A549 (cell line): ENCODE data around the gene SEC24A. TPM values are rescaled to one million over a fixed set of nuclear protein-coding genes. Genes with fewer than 3 reads are reported as not detected.
"Not testable (repeated sequence)": the region's sequence is repeated elsewhere in the genome, so short reads cannot be mapped to it uniquely, and the experiment has no call there.

Experiments
- ATAC-seq, 2 experiments: fragments of 200-7000 bp in 1 of 2; fragments of >200 bp in 1 of 2; cut with Nextera tagmentation in 1 of 2; cut with Tn5 transposase in 1 of 2; 3 replicates each; pipeline versions ENCODE4 v1.8.0 to v1.9.1; 2018 to 2020; ENCODE audit warnings: mild to moderate bottlenecking in 1 of 2, moderate library complexity in 1 of 2
- CTCF ChIA-PET: fragments of 300-600 bp; sonication (Branson Sonifier 250); formaldehyde crosslinking; extraction: SDS; loops from one replicate; lab custom pipeline; 2021; ENCODE audit warnings: antibody characterized with exemption, inconsistent platforms; lab: Yijun Ruan, JAX
- POLR2A ChIA-PET: fragments of 350-600 bp; formaldehyde crosslinking; extraction: SDS; loops from one replicate; lab custom pipeline; 2021; ENCODE audit warnings: antibody characterized with exemption, inconsistent platforms; lab: Yijun Ruan, JAX
- DNase-seq, 2 experiments: peaks; one replicate each; pipeline versions ENCODE4 v3.0.0 to v3.0.0-alpha.2; 2011 to 2016; ENCODE audit warnings: low read depth in 1 of 2, low spot score in 1 of 2
- FAIRE-seq: peaks from 2 replicates; lab custom pipeline; 2011; peaks lifted over from hg19 to GRCh38; lab: Jason Lieb, UNC
- H3K27ac ChIP-seq, 2 experiments: fragments of >200 bp; sonication (Bioruptor Twin); formaldehyde crosslinking; 3 replicates each; pipeline ENCODE4 v1.5.1; 2016 to 2017
- H3K4me1 ChIP-seq: fragments of >200 bp; sonication (Bioruptor Twin); formaldehyde crosslinking; 3 replicates; pipeline ENCODE4 v1.6.1; 2016
- H3K4me2 ChIP-seq: fragments of >200 bp; sonication (Bioruptor Twin); formaldehyde crosslinking; 3 replicates; pipeline ENCODE4 v1.6.1; 2016
- H3K4me3 ChIP-seq: fragments of >200 bp; sonication (Bioruptor Twin); formaldehyde crosslinking; 3 replicates; pipeline ENCODE4 v1.5.1; 2016
- H3K9me3 ChIP-seq: fragments of >200 bp; sonication (Bioruptor Twin); formaldehyde crosslinking; 3 replicates; pipeline ENCODE4 v1.6.1; 2016
- BCL3 ChIP-seq: fragments of >200 bp; sonication (Bioruptor Twin); formaldehyde crosslinking; IDR thresholded peaks from 3 replicates; pipeline ENCODE4 v1.6.1; 2016
- E2F6 ChIP-seq: IDR thresholded peaks from 2 replicates; pipeline ENCODE4 v1.6.1; 2012; ENCODE audit warnings: low read depth, borderline replicate concordance
- ESRRA ChIP-seq: fragments of 150-350 bp; IDR thresholded peaks from 2 replicates; pipeline ENCODE4 v1.6.1; 2014; ENCODE audit warnings: mild to moderate bottlenecking, low read length, borderline replicate concordance
- FOSL2 ChIP-seq, 2 experiments: fragments of 450-650 bp in 1 of 2; fragments of >200 bp in 1 of 2; sonication (Bioruptor Twin) in 1 of 2; formaldehyde crosslinking; IDR thresholded peaks; 2 replicates each; pipeline versions ENCODE4 v1.5.0 to v1.6.1; 2016 to 2020; ENCODE audit warnings: mild to moderate bottlenecking in 1 of 2, moderate library complexity in 1 of 2
- GATA3 ChIP-seq: IDR thresholded peaks from 2 replicates; pipeline ENCODE4 v1.6.1; 2012; ENCODE audit warnings: borderline replicate concordance
- HDAC2 ChIP-seq: fragments of 200-600 bp; sonication (generic); IDR thresholded peaks from 2 replicates; pipeline ENCODE4 v1.6.1; 2016
- HOXA7 ChIP-seq: fragments of 250-450 bp; sonication (Bioruptor Pico); IDR thresholded peaks from 2 replicates; pipeline ENCODE4 v1.5.0; 2020; ENCODE audit warnings: mild to moderate bottlenecking, moderate library complexity
- JUN ChIP-seq, 2 experiments: fragments of >200 bp; sonication (Bioruptor Twin); formaldehyde crosslinking; IDR thresholded peaks; 2 replicates in 1 of 2; 3 replicates in 1 of 2; pipeline ENCODE4 v1.6.1; 2016 to 2017
- KDM5A ChIP-seq: fragments of 200-600 bp; sonication (generic); IDR thresholded peaks from 2 replicates; pipeline ENCODE4 v1.6.1; 2016; ENCODE audit warnings: antibody characterized with exemption, mild to moderate bottlenecking
- MAX ChIP-seq: IDR thresholded peaks from 2 replicates; pipeline ENCODE4 v1.6.1; 2012
- PHF8 ChIP-seq: fragments of 200-600 bp; sonication (generic); IDR thresholded peaks from 2 replicates; pipeline ENCODE4 v1.6.1; 2016; ENCODE audit warnings: low read depth, mild to moderate bottlenecking, antibody characterized with exemption, moderate library complexity, borderline replicate concordance
- POLR2A ChIP-seq: IDR thresholded peaks from 2 replicates; pipeline ENCODE4 v1.6.1; 2012; ENCODE audit warnings: mild to moderate bottlenecking, low read length
- RNF2 ChIP-seq: fragments of 200-600 bp; sonication (generic); IDR thresholded peaks from 2 replicates; pipeline ENCODE4 v1.6.1; 2016; ENCODE audit warnings: low read depth, mild to moderate bottlenecking, antibody characterized with exemption, moderate library complexity, borderline replicate concordance
- ZFP36 ChIP-seq: fragments of 450-650 bp; IDR thresholded peaks from 2 replicates; pipeline ENCODE4 v1.6.1; 2014; ENCODE audit warnings: borderline replicate concordance; ENCODE audit not compliant: partially characterized antibody
- WGBS: methylation state at CpG from one replicate; pipeline ENCODE4 v1.1.6; 2017; ENCODE audit errors: missing lambda C conversion rate; 5-methylcytosine and 5-hydroxymethylcytosine counted together
- polyA plus RNA-seq, 4 experiments: library from polyadenylated mRNA; depleted of rRNA in 3 of 4; stranded (reverse); fragments of >200 nt; fragmentation: RNase III in 1 of 4; extraction: RNeasy Plus Mini Kit Qiagen cat#74134 plus additional on column Dnase treatment in 1 of 4; gene quantifications; 2 replicates in 3 of 4; 3 replicates in 1 of 4; pipeline ENCODE4 v1.2.3, GENCODE V29; 2011 to 2017
- TF ChIP-seq, protein P1 (sequence below): IDR thresholded peaks from 2 replicates; pipeline ENCODE4 v1.6.1; 2012
- TF ChIP-seq, protein P2 (sequence below): fragments of >200 bp; sonication (Bioruptor Twin); formaldehyde crosslinking; IDR thresholded peaks from 3 replicates; pipeline ENCODE4 v1.5.1; 2016

SEC24A gene
- polyA plus RNA-seq, 2 of the 4 experiments (the other 2 are of a cell fraction), result 11.6 to 23.6 TPM

DNA sequence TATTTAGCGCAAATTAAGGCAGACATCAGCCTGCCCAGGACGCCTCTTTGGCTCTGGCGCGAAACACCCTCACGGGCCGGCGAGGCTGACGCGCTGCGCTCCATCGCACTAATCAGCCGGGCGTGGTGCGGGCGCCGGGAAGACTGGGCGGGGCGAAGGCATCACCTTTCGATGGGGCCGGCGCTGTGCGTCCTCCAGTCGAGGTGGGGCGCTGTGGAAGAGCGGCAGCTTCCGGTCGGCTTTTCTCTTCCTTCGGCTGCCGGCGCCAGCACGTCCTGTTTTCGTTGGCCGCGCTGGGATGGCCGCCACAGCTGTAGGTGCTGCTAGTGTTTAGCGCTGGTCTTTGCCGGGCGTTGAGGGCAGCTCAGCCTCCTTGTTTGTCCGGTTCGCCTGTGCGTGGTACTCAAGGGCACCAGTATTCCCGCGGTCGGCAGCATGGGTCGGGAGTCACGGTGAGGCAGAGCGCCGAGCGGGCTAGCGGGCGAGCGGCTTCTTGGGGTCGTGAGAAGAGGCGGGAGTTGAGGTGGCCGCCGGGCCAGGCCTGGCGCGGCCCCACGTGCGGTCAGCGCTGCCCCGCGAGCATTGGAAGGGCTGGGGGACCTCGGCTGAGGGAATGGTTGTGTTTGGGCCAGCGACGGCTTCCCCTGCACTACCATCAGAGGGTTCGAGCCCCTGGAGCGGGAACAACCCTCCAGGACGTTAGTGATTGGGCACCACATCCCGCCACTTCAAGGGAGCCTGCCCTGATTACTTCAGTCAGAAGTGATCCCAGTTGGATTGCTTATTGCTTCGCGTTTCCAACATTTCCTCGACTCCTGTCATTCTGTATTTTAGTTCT lies 110.1 kb downstream of the SEC24A start, which contains the start of gene DDX46:
TSS of gene DDX46 (plus strand) at position 276 of the 838 bp plus-strand sequence. CDS start at position 436, 160 bp downstream.
- Histone ChIP-seq H3K4me1 (peaks cover 14% of the 10 kb centered on the region), H3K4me3 (peak within 1 kb of the TSS; percentile 99), H3K4me2 (peak within 1 kb of the TSS; percentile 98), H3K9me3 (no peaks in the 10 kb centered on the region), H3K27ac (peak within 1 kb of the TSS; percentile 93)
- WGBS, result 1% methylated on average over 57 of the region's 73 CpGs
- DNase-seq (peak; percentile 94 to 95), ATAC-seq (peak; percentile 98 to 99), FAIRE-seq (no peak)
- TF ChIP-seq, protein P1, sequence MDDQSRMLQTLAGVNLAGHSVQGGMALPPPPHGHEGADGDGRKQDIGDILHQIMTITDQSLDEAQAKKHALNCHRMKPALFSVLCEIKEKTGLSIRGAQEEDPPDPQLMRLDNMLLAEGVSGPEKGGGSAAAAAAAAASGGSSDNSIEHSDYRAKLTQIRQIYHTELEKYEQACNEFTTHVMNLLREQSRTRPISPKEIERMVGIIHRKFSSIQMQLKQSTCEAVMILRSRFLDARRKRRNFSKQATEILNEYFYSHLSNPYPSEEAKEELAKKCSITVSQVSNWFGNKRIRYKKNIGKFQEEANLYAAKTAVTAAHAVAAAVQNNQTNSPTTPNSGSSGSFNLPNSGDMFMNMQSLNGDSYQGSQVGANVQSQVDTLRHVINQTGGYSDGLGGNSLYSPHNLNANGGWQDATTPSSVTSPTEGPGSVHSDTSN, result 0 out of 2 replicates have a peak, but pooled peaks have one; percentile 48
- 0 out of 3 replicates have a peak, but pooled peaks have one; percentile 62 for TF ChIP-seq BCL3
- TF ChIP-seq, protein P2, sequence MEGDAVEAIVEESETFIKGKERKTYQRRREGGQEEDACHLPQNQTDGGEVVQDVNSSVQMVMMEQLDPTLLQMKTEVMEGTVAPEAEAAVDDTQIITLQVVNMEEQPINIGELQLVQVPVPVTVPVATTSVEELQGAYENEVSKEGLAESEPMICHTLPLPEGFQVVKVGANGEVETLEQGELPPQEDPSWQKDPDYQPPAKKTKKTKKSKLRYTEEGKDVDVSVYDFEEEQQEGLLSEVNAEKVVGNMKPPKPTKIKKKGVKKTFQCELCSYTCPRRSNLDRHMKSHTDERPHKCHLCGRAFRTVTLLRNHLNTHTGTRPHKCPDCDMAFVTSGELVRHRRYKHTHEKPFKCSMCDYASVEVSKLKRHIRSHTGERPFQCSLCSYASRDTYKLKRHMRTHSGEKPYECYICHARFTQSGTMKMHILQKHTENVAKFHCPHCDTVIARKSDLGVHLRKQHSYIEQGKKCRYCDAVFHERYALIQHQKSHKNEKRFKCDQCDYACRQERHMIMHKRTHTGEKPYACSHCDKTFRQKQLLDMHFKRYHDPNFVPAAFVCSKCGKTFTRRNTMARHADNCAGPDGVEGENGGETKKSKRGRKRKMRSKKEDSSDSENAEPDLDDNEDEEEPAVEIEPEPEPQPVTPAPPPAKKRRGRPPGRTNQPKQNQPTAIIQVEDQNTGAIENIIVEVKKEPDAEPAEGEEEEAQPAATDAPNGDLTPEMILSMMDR, result peak; percentile 74
- no peak for TF ChIP-seq RNF2
- peak; percentile 73 to 95; a peak in 3 of 5 replicates for TF ChIP-seq JUN (IDR thresholded peaks at IDR 0.05)
- TF ChIP-seq E2F6, result peak; percentile 85; the same call in 1 of the 2 replicates
- peak; percentile 97 for TF ChIP-seq KDM5A
- peak; percentile 27; the same call in 1 of the 2 replicates for TF ChIP-seq GATA3
- no peak for TF ChIP-seq FOSL2 (IDR thresholded peaks at IDR 0.05)
- no peak for TF ChIP-seq FOSL2 (CRISPR knock-in tag; IDR thresholded peaks at IDR 0.05)
- TF ChIP-seq ESRRA, result no peak
- peak; percentile 84 for TF ChIP-seq POLR2A
- TF ChIP-seq ZFP36, result peak; percentile 78
- TF ChIP-seq HDAC2, result 0 out of 2 replicates have a peak, but pooled peaks have one; percentile 50
- peak; percentile 94 for TF ChIP-seq MAX
- no peak for TF ChIP-seq HOXA7
- TF ChIP-seq PHF8, result peak; percentile 56; the same call in 1 of the 2 replicates
- CTCF ChIA-PET, result interaction anchor here (0.6 to 7.8 kb wide), 22 partner anchors 8 to 253 kb away, joined by 3 to 51 read pairs (median 4); partner anchors contain the start of genes CAMLG and PCBD2
- POLR2A ChIA-PET, result interaction anchor here (0.6 to 1.8 kb wide), 9 partner anchors 11 to 146 kb away, joined by 3 to 10 read pairs (median 4); partner anchors contain the start of genes C5orf24, CAMLG, PCBD2 and TXNDC15

GRCh38 chr5:134767528-134768291 lies 119.1 kb downstream of the SEC24A start:
- not testable (repeated sequence) for H3K9me3 ChIP-seq, H3K4me2 ChIP-seq, H3K4me1 ChIP-seq, H3K27ac ChIP-seq, H3K4me3 ChIP-seq, FAIRE-seq, ATAC-seq, DNase-seq
- ChIA-PET CTCF (interaction anchor here (1.4 to 2.0 kb wide), 2 partner anchors 9 to 14 kb away, joined by 3 to 10 read pairs; partner anchors contain the start of gene DDX46), POLR2A (interaction anchor here (0.7 kb wide), 1 partner anchor 491 kb away, joined by 3 read pairs; no protein-coding TSS in a partner anchor)
- WGBS, result 93% methylated on average over 21 of the region's 21 CpGs
